HCT116 (cell line): Measurements from ENCODE around the gene OR1J1. TPM values are rescaled to one million over a fixed set of nuclear protein-coding genes. Genes with fewer than 3 reads are reported as not detected.

Experiments
- ATAC-seq: fragments of 200-7000 bp; cut with Tn5 transposase; 2 replicates; pipeline ENCODE4 v1.9.1; 2020; ENCODE audit warnings: mild to moderate bottlenecking, moderate library complexity
- BruUV-seq: library from RNA; stranded (reverse); fragments of 400-500 nt; replicated peaks from 2 replicates; lab custom pipeline; 2021; lab: Mats Ljungman, UMichigan
- CTCF ChIA-PET: fragments of 300-600 bp; sonication (Branson Sonifier 250); formaldehyde crosslinking; loops from one replicate; lab custom pipeline; 2021; ENCODE audit warnings: antibody characterized with exemption; lab: Charles Lee
- POLR2A ChIA-PET: fragments of 300-600, 350-600 bp; sonication (Branson Sonifier 250); formaldehyde crosslinking; loops from one replicate; lab custom pipeline; 2021; ENCODE audit warnings: antibody characterized with exemption; lab: Charles Lee
- RAD21 ChIA-PET, 2 experiments: fragments of 300-600 bp; sonication (Branson Sonifier 250); formaldehyde crosslinking; loops; one replicate each; lab custom pipeline; 2023; ENCODE audit warnings: low total read pairs in 2 of 2; ENCODE audit not compliant: uncharacterized antibody in 2 of 2, unreplicated experiment in 2 of 2, low non-redundant PET in 1 of 2; lab: Charles Lee
- DNase-seq: peaks from one replicate; pipeline ENCODE4 v3.0.0-alpha.2; 2010; ENCODE audit warnings: low read depth, low spot score
- H2AFZ ChIP-seq: fragments of 200-600 bp; shearing (Covaris generic), sonication (generic); 2 replicates; pipeline ENCODE4 v1.6.1; 2017; ENCODE audit warnings: low read depth, mixed run types, mixed read lengths, antibody characterized with exemption, low read length; ENCODE audit not compliant: poor library complexity, severe bottlenecking
- H3K27ac ChIP-seq: 2 replicates; pipeline ENCODE4 v1.5.1; 2012; ENCODE audit warnings: low read depth, low read length
- H3K27me3 ChIP-seq: fragments of 200-600 bp; sonication (generic); 2 replicates; pipeline ENCODE4 v1.6.1; 2016; ENCODE audit warnings: mixed run types, low read length, mixed read lengths; ENCODE audit not compliant: insufficient read depth
- H3K36me3 ChIP-seq, 2 experiments: fragments of 200-500 bp in 1 of 2; fragments of 200-600 bp in 1 of 2; sonication (Bioruptor generic) in 1 of 2; sonication (generic) in 1 of 2; 2 replicates each; pipeline versions ENCODE4 v1.5.1 to v1.6.1; 2014 to 2016; ENCODE audit warnings: low read length in 2 of 2, inconsistent platforms in 1 of 2, mixed read lengths in 1 of 2, mixed run types in 1 of 2; ENCODE audit not compliant: insufficient read depth in 2 of 2, control insufficient read depth in 1 of 2
- H3K4me1 ChIP-seq, 2 experiments: fragments of 200-600 bp in 1 of 2; sonication (generic) in 1 of 2; 2 replicates each; pipeline versions ENCODE4 v1.5.1 to v1.6.1; 2012 to 2017; ENCODE audit warnings: low read length in 2 of 2, inconsistent platforms in 1 of 2, mild to moderate bottlenecking in 1 of 2, mixed read lengths in 1 of 2, mixed run types in 1 of 2, moderate library complexity in 1 of 2; ENCODE audit not compliant: insufficient read depth in 2 of 2, control insufficient read depth in 1 of 2
- H3K4me2 ChIP-seq: fragments of 200-600 bp; sonication (generic); 2 replicates; pipeline ENCODE4 v1.6.1; 2017; ENCODE audit warnings: mixed run types, low read length, mixed read lengths
- H3K4me3 ChIP-seq, 2 experiments: fragments of 200-600 bp in 1 of 2; sonication (generic) in 1 of 2; replicated peaks in 1 of 2; 2 replicates each; pipeline ENCODE4 v1.5.1; 2011 to 2016; ENCODE audit warnings: low read length in 2 of 2, control low read depth in 1 of 2, low read depth in 1 of 2, mild to moderate bottlenecking in 1 of 2, mixed read lengths in 1 of 2, mixed run types in 1 of 2
- H3K79me2 ChIP-seq: fragments of 200-600 bp; sonication (generic); 2 replicates; pipeline ENCODE4 v1.6.1; 2017; ENCODE audit warnings: mild to moderate bottlenecking, mixed run types, low read length, moderate library complexity, mixed read lengths; ENCODE audit not compliant: insufficient read depth
- H3K9ac ChIP-seq: fragments of 200-600 bp; sonication (generic); 2 replicates; pipeline ENCODE4 v1.6.1; 2016; ENCODE audit warnings: low read length, mixed read lengths
- H3K9me2 ChIP-seq: fragments of 200-600 bp; sonication (generic), shearing (Covaris generic); 2 replicates; pipeline ENCODE4 v1.6.1; 2017; ENCODE audit warnings: mixed run types, mild to moderate bottlenecking, moderate library complexity; ENCODE audit not compliant: insufficient read depth
- H3K9me3 ChIP-seq, 2 experiments: fragments of 200-500 bp in 1 of 2; fragments of 200-600 bp in 1 of 2; sonication (Bioruptor generic) in 1 of 2; sonication (generic) in 1 of 2; 2 replicates each; pipeline ENCODE4 v1.6.1; 2014 to 2017; ENCODE audit warnings: low read length in 2 of 2, mixed read lengths in 2 of 2, inconsistent platforms in 1 of 2, low read depth in 1 of 2, mild to moderate bottlenecking in 1 of 2, mixed run types in 1 of 2, moderate library complexity in 1 of 2; ENCODE audit not compliant: control insufficient read depth in 1 of 2, insufficient read depth in 1 of 2
- H4K20me1 ChIP-seq: fragments of 200-600 bp; sonication (generic), shearing (Covaris generic); 2 replicates; pipeline ENCODE4 v1.6.1; 2017; ENCODE audit warnings: mixed run types, mild to moderate bottlenecking, moderate library complexity; ENCODE audit not compliant: insufficient read depth
- CTCF ChIP-seq, 3 experiments: fragments of 200-600 bp in 1 of 3; sonication (generic) in 1 of 3; IDR thresholded peaks in 2 of 3; conservative IDR thresholded peaks in 1 of 3; 2 replicates each; pipeline ENCODE4 v1.5.1; 2012 to 2017; ENCODE audit warnings: low read depth in 2 of 3, low read length in 2 of 3, antibody characterized with exemption in 1 of 3, borderline replicate concordance in 1 of 3, control low read depth in 1 of 3, mild to moderate bottlenecking in 1 of 3, mixed read lengths in 1 of 3, mixed run types in 1 of 3, moderate library complexity in 1 of 3; ENCODE audit not compliant: insufficient read depth in 1 of 3
- EZH2phosphoT487 ChIP-seq: fragments of 200-600 bp; IDR thresholded peaks from 2 replicates; pipeline ENCODE4 v1.6.1; 2018; ENCODE audit warnings: antibody characterized with exemption, borderline replicate concordance
- JUND ChIP-seq: IDR thresholded peaks from 2 replicates; pipeline ENCODE4 v1.6.1; 2012
- MAX ChIP-seq: IDR thresholded peaks from 2 replicates; pipeline ENCODE4 v1.6.1; 2012
- POLR2A ChIP-seq: IDR thresholded peaks from 2 replicates; pipeline ENCODE4 v1.7.0; 2011; ENCODE audit warnings: borderline replicate concordance; ENCODE audit not compliant: insufficient read depth, insufficient read length; ENCODE audit errors: extremely low read depth
- POLR2AphosphoS5 ChIP-seq: IDR thresholded peaks from 2 replicates; pipeline ENCODE4 v1.6.1; 2011; ENCODE audit warnings: mild to moderate bottlenecking, low read depth, low read length, moderate library complexity
- RAD21 ChIP-seq: IDR thresholded peaks from 2 replicates; pipeline ENCODE4 v1.6.1; 2012; ENCODE audit warnings: low read depth, mild to moderate bottlenecking
- SIN3A ChIP-seq: IDR thresholded peaks from 2 replicates; pipeline ENCODE4 v1.6.1; 2012; ENCODE audit warnings: low read depth
- SRF ChIP-seq: IDR thresholded peaks from 2 replicates; pipeline ENCODE4 v1.6.1; 2012; ENCODE audit warnings: low read depth
- ZNF274 ChIP-seq: fragments of 200-500 bp; sonication (Bioruptor generic); IDR thresholded peaks from 2 replicates; pipeline ENCODE4 v1.6.1; 2014; ENCODE audit warnings: mild to moderate bottlenecking, low read depth, low read length, inconsistent platforms
- intact Hi-C: fragments of 100-400 bp; cut with micrococcal nuclease; formaldehyde crosslinking; loops from 2 replicates; pipeline ENCODE4 v1.10.0; 2022
- total RNA-seq: library from RNA; stranded (reverse); gene quantifications from one replicate; pipeline ENCODE4 v1.2.1, GENCODE V29; 2021; ENCODE audit not compliant: unreplicated experiment

Gene OR1J1
- total RNA-seq, 1 experiment from 2014 or later = not detected

- POLR2A ChIA-PET = no interaction called here
- Histone ChIP-seq H3K27ac (no peak overlapping the region), H4K20me1 (no peaks in the 10 kb centered on the region), H3K9ac (no peak overlapping the region), H3K4me1 (no peaks in the 10 kb centered on the region), H3K36me3 (no peaks in the 10 kb centered on the region), H3K4me2 (no peak overlapping the region), H3K4me3 (no peak overlapping the region), H3K79me2 (no peaks in the 10 kb centered on the region), H2AFZ (no peak overlapping the region), H3K9me3 (no peaks in the 10 kb centered on the region), H3K27me3 (peaks cover 40% of the 10 kb centered on the region), H3K9me2 (no peaks in the 10 kb centered on the region)
- TF ChIP-seq SIN3A = no peak
- TF ChIP-seq POLR2A = no peak
- TF ChIP-seq RAD21 = peak; percentile 60
- TF ChIP-seq MAX = peak; percentile 26; the same call in 1 of the 2 replicates
- peak; percentile 44 to 85 (median 83); a peak in 5 of 6 replicates for TF ChIP-seq CTCF (IDR thresholded peaks at IDR 0.05 in 2 of 3, conservative IDR thresholded peaks at IDR 0.05 in 1 of 3; ENCODE audit: borderline replicate concordance in 1 of 3, insufficient read depth in 1 of 3, low read depth in 2 of 3, low read length in 2 of 3)
- intact Hi-C loops = no loop called here
- no TSS peak for BruUV-seq
- CTCF ChIA-PET = interaction anchor here (0.9 to 1.9 kb wide), 18 partner anchors 9 to 314 kb away, joined by 3 to 12 read pairs (median 5); partner anchors contain the start of gene OR1N2
- ATAC-seq = peak; percentile 94
- peak; percentile 29 for DNase-seq
- RAD21 ChIA-PET = interaction anchor here in 1 of 2 experiments (0.5 to 0.6 kb wide), 2 partner anchors 98 to 765 kb away, joined by 3 read pairs; no protein-coding TSS in a partner anchor
These were observed 21.2 kb upstream of the OR1J1 start for GRCh38 chr9:122498883-122499288.

DNA sequence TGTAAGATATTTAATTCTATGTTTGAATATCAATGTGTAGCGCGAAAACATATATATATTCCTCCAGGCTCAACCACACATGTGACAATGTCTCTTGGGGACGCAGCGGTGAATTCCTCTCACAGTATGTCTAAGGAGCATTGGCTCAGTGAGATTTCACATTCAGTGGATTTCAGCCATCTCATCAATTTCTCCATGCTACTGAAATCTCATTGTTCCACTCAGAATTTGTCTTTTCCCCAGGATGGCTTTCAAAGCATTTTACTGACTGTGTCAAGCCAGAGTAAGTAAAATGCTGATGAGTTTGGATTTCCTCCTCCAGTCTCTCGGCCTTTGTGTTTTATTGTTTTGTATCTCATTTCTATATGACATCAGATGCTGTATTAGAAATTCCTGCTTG is 1.3 kb upstream of the OR1J1 start:
- TF ChIP-seq JUND (no peak), POLR2AphosphoS5 (no peak), EZH2phosphoT487 (no peak), SRF (no peak), ZNF274 (no peak), RAD21 (no peak)
- H3K9me3 ChIP-seq = no peaks in the 10 kb centered on the region
- H3K27ac ChIP-seq = no peak overlapping the region
- ChIA-PET POLR2A (no interaction called here), CTCF (interaction anchor here (0.8 to 2.0 kb wide), 2 partner anchors 20 to 25 kb away, joined by 3 to 12 read pairs; no protein-coding TSS in a partner anchor), RAD21 (no interaction called here)
- H3K4me2 ChIP-seq = no peak overlapping the region
- H3K9ac ChIP-seq = no peak overlapping the region
- DNase-seq = no peak
- no peaks in the 10 kb centered on the region for H3K4me1 ChIP-seq
- H2AFZ ChIP-seq = no peak overlapping the region
- no peaks in the 10 kb centered on the region for H3K9me2 ChIP-seq
- no peaks in the 10 kb centered on the region for H3K36me3 ChIP-seq
- H3K4me3 ChIP-seq = no peak overlapping the region
- H4K20me1 ChIP-seq = no peaks in the 10 kb centered on the region
- no peak for ATAC-seq
- H3K27me3 ChIP-seq = 0 out of 2 replicates have a peak, but pooled peaks cover 8% of the 10 kb centered on the region
- intact Hi-C loops = no loop called here
- H3K79me2 ChIP-seq = no peaks in the 10 kb centered on the region
- no TSS peak for BruUV-seq
